NCI-H526 treated with DMSO at 0.1 percent for 48 hours (cell line): ENCODE data around the gene B4GALT2.

Source experiments
- DNase-seq: peaks from one replicate; lab custom pipeline; 2025; lab: John Stamatoyannopoulos, UW

The B4GALT2 gene

DNA sequence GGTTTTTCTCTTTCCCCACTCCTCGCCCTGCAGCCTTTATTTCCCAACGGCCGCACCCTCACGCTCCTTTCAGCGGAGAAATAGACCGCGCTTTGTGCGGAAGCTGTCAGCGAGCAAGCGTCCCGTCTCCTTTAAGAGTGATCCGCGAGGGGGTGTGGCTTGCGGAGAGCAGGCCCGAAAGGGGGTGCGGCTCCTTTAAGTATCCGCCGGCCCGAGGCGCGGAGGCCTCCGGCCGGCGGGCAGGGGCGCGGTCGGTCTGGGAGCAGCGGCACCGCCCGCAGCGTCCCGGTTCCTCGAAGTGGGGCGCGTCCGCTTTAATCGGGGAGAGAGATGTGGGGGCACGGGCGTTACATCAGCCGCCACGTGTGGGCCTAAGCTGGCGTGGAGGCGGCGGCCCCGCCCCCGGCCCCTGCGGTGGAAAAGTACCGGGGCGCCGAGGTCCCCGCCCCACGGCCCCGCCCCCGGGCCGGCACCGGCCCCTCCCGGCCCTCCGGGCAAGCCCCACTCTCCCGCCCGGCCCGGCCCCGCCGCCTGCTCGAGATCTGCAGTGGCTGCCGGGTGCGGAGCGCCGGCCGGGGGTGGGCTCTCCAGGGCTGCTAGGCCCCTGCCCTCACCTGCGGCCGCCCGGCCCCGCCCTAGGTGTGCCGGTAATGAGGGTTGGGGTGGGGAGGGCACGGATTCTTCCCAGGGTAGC lies 51.0 kb downstream of the B4GALT2 start:
- peak; percentile 92 for DNase-seq

DNA sequence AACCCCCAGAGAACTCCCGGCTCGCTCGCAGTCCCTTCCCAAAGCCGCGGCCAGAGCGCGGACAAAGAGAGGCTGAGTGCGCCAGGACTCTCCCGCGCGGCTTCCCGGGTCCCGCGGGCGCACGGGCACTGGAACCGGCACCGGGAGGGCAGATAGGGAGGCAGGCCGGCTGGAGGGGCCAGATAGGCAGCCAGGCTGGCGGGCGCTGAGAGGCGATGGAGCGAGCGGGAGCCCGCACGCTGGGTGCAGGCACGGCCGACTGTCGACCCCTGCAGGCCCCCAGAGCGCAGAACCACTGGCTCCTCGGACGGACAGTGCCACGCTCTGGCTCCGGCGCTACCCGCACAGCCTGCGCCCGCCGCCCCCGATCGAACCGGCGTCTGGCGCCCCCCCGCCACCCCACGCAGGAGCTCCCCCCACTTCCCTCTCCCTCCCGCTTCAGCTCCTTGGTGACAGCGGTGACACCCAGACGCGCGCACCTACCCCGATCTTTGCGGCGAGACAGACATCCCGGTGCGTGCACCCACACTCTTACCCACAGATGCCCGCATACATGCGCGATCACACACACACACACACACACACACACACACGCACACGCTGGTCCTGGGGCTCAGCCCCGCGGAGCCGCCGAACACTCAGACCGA lies 51.7 kb downstream of the B4GALT2 start:
- DNase-seq = peak; percentile 81

GRCh38 chr1:44031252-44032169 lies 52.5 kb downstream of the B4GALT2 start, which contains the start of gene SLC6A9:
Gene SLC6A9, minus strand, starts transcription at chr1:44031462. Its CDS starts 7,185 bp downstream, at chr1:44024277.
- peak; percentile 60 for DNase-seq

GRCh38 chr1:44032170-44032790 lies 53.3 kb downstream of the B4GALT2 start:
- peak; percentile 63 for DNase-seq

GRCh38 chr1:44033041-44033575 lies 54.1 kb downstream of the B4GALT2 start:
- no peak for DNase-seq

GRCh38 chr1:44033756-44034155 lies 54.7 kb downstream of the B4GALT2 start:
- no peak for DNase-seq

GRCh38 chr1:44034423-44034822 lies 55.4 kb downstream of the B4GALT2 start:
- no peak for DNase-seq

DNA sequence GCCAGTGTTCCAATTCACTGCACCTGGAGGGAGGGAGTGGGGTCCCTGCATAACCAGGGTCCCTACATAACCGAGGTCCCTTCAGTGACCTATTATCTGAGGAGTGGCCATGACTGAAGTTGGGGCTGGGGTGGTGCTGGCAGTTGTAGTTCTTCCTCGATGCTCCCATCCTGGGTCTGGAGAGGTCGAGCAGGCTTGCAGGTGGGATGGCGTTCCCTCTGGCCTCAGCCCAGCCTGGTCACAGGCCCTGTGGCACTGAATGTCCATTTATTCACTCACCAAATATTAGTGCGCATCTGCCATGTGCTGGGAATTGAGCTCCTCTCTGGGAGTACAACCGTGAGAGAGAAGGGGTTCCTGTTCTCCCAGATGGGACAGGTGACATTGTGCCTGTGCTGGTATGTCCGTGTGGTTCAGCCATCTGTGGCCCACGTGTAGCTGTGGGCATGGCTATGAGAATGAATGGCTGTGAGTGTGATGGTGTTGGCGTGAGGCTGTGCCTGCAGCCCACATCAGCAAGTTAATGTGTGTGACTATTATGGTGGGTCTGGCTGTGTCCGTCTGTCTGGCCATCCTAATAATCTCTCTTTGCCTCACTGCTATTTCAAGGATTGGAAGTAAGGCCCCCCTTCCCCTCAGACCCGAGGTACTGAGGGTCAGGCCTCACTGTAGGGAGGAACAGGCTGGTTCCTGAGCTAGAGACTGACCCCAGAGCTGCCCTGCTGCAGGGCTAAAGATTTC lies 56.1 kb downstream of the B4GALT2 start:
- DNase-seq = no peak

GRCh38 chr1:44035726-44036408 lies 56.9 kb downstream of the B4GALT2 start:
- no peak for DNase-seq

GRCh38 chr1:44036409-44037139 lies 57.6 kb downstream of the B4GALT2 start:
- peak; percentile 66 for DNase-seq

DNA sequence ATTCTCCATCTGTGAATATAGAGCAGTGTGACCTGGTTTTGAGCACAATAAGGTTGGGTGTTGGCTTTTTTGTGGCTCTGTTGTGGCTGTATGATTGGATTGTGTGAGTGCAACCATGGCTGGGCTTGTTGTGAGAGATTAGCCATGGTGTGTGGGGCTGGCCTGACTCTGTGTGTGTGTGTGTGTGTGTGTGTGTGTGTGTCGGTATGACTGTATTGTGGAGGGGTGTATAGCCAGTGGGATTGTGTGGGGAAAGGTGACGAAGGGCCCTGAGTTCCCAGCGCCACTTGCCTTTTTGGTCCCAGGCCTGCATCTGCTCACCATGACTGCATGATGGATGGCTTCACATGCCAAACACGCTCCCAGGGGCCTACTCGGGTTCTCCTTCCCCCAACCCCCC lies 58.1 kb downstream of the B4GALT2 start:
- DNase-seq = no peak

DNA sequence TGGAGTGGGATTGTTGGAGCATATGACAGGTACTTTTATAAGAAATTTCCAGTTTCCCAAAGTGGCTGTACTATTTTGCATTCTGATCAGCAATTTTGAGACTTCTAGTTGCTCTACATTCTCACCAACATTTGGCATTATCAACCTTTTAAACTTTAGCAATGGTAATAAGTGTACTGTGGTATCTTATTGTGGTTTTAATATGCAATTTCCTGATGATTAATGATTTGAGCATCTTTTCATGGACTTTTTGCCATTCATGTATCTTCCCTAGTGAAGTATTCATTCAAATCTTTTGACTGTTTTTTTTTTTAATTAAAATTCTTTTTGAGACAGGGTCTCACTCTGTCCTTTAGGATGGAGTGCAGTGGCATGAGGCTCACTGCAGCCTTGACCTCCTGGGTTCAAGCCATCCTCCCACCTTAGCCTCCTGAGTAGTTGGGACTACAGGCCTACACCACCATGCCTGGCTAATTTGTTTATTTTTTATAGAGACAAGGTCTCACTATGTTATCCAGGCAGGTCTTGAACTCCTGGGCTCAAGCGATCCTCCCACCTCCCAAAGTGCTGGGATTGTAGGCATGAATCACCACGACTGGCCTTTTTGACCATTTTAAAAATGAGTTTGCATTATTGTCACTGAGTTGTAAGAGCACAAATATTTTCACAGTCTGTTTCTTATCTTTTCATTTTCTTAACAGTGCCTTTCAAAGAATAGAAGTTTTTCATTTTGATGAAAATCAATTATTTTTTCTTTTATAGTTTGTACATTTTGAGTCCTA lies 60.1 kb downstream of the B4GALT2 start:
- DNase-seq = no peak

GRCh38 chr1:44040418-44040817 lies 61.4 kb downstream of the B4GALT2 start:
- DNase-seq = no peak
